Subcutaneous abdominal adipose tissue (tissue), 5 donors: ENCODE data around the gene LRRTM1.

Experiments used
- H3K27ac ChIP-seq: one replicate; pipeline ENCODE4 v1.7.0; 2013; ENCODE audit warnings: low read depth, mild to moderate bottlenecking, inconsistent platforms, low read length, moderate library complexity
- H3K27me3 ChIP-seq, 5 donors: one replicate each; pipeline ENCODE4 v1.7.0; 2013; ENCODE audit warnings: low read length in 5 of 5, inconsistent platforms in 1 of 5; ENCODE audit not compliant: control insufficient read depth in 5 of 5, insufficient read depth in 4 of 5
- H3K36me3 ChIP-seq, 5 donors: one replicate each; pipeline ENCODE4 v1.7.0; 2013; ENCODE audit warnings: low read length in 5 of 5; ENCODE audit not compliant: control insufficient read depth in 5 of 5, insufficient read depth in 5 of 5
- H3K4me1 ChIP-seq, 5 donors: one replicate each; pipeline ENCODE4 v1.7.0; 2013; ENCODE audit warnings: low read length in 5 of 5, mild to moderate bottlenecking in 3 of 5, moderate library complexity in 1 of 5; ENCODE audit not compliant: control insufficient read depth in 5 of 5, insufficient read depth in 5 of 5
- H3K4me3 ChIP-seq, 5 donors: one replicate each; pipeline ENCODE4 v1.7.0; 2013; ENCODE audit warnings: low read length in 5 of 5, low read depth in 1 of 5
- H3K9ac ChIP-seq, 5 donors: one replicate each; pipeline ENCODE4 v1.7.0; 2013; ENCODE audit warnings: low read length in 5 of 5, mild to moderate bottlenecking in 4 of 5, moderate library complexity in 3 of 5
- H3K9me3 ChIP-seq, 5 donors: one replicate each; pipeline ENCODE4 v1.7.0; 2013; ENCODE audit warnings: low read length in 5 of 5; ENCODE audit not compliant: control insufficient read depth in 5 of 5
- donor health status: healthy.
- donor health status: healthy.
- donor health status: healthy.
- donor health status: healthy.
- donor health status: healthy.

Gene LRRTM1

GRCh38 chr2:80252294-80252986 lies 52.1 kb downstream of the LRRTM1 start:
- peaks cover 0 to 8% (median 0%) of the 10 kb centered on the region in 5 donors for H3K4me1 ChIP-seq
- no peaks in the 10 kb centered on the region for H3K36me3 ChIP-seq
- H3K27me3 ChIP-seq, result no peaks in the 10 kb centered on the region
- no peaks in the 10 kb centered on the region for H3K9me3 ChIP-seq
- H3K9ac ChIP-seq, result no peak overlapping the region
- no peak overlapping the region for H3K27ac ChIP-seq
- no peak overlapping the region for H3K4me3 ChIP-seq
